Activated CD4-positive, alpha-beta T cell treated with anti-CD3 and anti-CD28 coated beads, Interleukin-2, amount 50 U/mL, for 24 hours (primary cell): ENCODE results near the gene LDLRAD4.
A peak's percentile ranks its signal among the peaks of the same experiment; 100 is the strongest.

Experiments
- DNase-seq, 2 donors: peaks; one replicate each; pipeline ENCODE4 v3.0.0-alpha.2; 2020; ENCODE audit warnings: low read depth in 1 of 2, low spot score in 1 of 2

Gene LDLRAD4

DNA sequence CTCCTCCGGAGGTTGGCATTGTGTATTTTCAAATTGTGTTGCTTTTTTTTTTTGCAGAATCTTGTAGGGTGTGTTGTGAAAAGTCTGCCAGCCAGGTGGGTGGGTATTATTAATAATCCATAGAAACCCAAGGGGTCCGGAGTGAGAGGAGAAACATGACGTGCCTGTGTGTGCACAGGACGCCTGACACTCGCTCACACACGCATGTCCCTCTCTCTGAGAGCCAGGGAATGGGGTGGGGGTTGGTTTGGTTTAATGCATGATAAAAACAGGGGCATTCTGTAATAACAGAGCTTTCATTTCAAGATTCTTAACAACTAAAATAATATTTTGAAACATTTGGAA is 283.0 kb downstream of the LDLRAD4 start:
- DNase-seq, result no peak

DNA sequence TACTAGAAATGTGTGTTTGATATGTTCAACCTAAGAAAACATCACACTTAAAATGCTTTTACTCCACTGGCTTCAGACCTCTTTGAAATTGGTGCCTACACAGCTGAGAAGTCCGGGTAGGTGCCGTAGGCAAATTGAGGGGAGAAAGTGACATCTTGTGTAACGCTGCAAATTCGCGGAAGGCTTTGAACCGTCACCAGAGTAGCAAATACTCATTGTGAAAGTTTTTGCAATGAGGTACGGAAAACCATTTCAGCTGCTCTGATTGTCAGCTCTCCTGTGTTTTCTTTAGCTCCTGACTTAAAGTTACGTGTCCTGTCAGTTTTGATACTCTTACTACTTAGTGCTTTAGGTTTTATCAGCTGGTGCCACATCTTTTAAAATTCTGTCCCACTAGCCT is 283.3 kb downstream of the LDLRAD4 start:
- peak in 1 of 2 donors; percentile 49 for DNase-seq

- no peak for DNase-seq
Observed at GRCh38 chr18:13502585-13502984, 284.0 kb downstream of the LDLRAD4 start.

DNA sequence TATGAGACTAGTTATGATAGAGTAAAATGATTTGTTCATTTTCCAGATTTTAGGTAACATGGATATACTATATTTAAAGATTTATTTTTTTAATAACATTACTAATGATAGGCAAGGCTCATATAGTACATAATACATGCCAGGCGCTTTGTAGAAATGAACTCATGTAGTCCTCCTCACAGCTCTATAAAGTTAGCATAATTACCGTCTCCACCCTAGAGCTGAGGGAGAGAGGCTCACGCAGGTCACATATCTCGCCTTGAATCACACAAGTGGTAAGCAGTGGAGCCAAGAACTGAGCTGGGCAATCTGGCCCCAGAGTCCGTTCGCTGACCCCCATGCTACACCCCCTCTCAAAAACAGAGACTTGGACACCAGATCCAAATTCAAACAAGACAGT is 285.3 kb downstream of the LDLRAD4 start:
- no peak for DNase-seq

GRCh38 chr18:13505780-13506345 is 287.3 kb downstream of the LDLRAD4 start:
- DNase-seq, result no peak

GRCh38 chr18:13510594-13510993 is 292.0 kb downstream of the LDLRAD4 start:
- no peak for DNase-seq

GRCh38 chr18:13511961-13512577 is 293.5 kb downstream of the LDLRAD4 start:
- DNase-seq, result no peak

- DNase-seq, result no peak
Observed at GRCh38 chr18:13513021-13513420, 294.5 kb downstream of the LDLRAD4 start.

DNA sequence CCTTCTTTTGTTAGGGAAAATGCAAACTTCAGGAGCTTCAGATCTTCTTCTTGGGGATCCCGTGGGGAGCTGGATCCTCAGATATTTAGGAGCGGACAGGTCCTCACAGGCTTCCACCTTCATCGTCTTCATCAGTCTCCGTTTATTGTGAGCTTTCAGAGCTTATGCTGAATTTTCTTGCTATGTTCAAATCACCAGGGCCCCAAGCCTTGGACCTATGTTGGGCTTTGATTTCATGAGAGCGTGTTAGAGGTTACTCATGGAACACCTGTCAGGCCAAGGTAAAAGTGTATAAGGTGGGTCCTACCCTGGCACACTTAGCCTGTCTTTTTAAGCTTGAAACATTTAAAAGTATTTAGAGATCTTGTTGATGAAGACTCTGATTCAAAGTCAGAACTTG is 294.9 kb downstream of the LDLRAD4 start:
- DNase-seq, result no peak

DNA sequence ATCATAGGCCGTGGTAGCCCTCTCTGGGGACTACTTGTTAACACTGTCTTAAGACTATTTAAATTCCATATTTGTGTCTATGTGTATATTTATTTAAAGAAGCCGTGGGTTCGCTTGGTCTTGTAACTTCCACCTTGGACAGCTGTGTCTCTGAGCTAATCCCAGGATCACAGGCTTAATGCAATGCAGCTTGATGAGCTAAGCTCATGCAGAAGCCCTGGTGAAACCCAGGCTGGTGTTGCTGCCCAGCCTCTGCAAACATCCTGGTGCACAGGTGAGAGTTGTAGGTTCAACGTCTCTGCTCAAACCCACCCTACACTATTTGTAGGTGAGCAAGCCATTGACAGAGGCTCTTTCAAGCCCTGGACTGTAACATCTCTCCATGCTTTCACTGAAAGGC is 296.0 kb downstream of the LDLRAD4 start:
- DNase-seq, result no peak

DNA sequence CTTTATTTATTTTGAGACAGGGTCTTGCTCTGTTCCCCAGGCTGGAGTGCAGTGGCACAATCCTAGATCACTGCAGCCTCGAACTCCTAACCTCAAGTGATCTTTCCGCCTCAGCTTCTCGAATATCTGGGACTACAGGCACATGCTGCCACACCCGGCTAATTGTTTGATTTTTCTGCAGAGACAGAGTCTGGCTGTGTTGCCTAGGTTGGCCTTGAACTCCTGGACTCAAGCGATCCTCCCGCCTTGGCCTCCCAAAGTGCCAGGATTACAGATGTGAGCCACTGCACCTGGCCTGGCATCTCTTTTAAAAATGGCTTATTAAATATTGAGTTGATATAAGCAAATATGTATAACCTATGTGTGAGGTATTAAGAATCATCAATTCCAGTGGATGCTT is 298.3 kb downstream of the LDLRAD4 start:
- no peak for DNase-seq

GRCh38 chr18:13517369-13517768 is 298.8 kb downstream of the LDLRAD4 start:
- no peak for DNase-seq

DNA sequence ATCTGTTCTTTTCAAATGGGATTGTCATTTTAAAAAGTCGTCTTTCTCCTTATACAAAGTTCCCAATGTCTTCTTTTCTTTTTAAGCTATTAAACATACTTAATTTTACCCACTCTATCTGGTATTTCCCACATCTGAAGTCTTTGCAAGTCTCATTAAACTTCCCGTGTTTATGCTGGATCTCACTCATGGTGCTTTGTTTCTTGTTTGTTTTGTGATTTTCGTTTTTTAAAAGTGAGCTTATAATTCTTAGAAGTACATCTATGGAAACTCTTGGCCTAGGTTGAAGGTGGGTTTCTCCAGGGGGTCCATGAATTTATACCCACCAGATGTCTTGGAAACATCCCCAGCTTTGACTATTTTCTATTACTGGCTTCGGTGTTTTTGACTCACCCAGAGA is 299.8 kb downstream of the LDLRAD4 start:
- DNase-seq, result no peak

GRCh38 chr18:13520306-13520705 is 301.7 kb downstream of the LDLRAD4 start:
- no peak for DNase-seq

DNA sequence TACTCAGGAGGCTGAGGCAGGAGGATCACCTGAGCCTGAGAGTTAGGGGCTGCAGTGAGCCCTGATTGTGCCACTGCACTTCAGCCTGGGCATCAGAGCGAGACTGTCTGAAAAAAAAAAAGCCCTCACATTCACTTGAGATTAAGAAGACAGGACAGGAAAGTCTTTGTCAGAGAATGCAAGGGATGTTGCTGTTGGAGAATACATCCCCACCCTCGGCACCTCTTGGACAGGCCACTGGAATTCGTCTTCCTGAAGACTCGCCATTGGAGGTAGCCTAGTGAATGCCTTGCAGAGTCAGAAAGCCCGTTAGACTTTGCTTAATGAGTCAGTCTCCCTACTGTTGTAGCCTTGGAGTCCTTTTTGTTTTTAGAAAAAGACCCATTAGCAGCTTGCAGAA is 302.2 kb downstream of the LDLRAD4 start:
- DNase-seq, result no peak

GRCh38 chr18:13521418-13521817 is 302.9 kb downstream of the LDLRAD4 start:
- no peak for DNase-seq

GRCh38 chr18:13522256-13522655 is 303.7 kb downstream of the LDLRAD4 start:
- DNase-seq, result no peak

DNA sequence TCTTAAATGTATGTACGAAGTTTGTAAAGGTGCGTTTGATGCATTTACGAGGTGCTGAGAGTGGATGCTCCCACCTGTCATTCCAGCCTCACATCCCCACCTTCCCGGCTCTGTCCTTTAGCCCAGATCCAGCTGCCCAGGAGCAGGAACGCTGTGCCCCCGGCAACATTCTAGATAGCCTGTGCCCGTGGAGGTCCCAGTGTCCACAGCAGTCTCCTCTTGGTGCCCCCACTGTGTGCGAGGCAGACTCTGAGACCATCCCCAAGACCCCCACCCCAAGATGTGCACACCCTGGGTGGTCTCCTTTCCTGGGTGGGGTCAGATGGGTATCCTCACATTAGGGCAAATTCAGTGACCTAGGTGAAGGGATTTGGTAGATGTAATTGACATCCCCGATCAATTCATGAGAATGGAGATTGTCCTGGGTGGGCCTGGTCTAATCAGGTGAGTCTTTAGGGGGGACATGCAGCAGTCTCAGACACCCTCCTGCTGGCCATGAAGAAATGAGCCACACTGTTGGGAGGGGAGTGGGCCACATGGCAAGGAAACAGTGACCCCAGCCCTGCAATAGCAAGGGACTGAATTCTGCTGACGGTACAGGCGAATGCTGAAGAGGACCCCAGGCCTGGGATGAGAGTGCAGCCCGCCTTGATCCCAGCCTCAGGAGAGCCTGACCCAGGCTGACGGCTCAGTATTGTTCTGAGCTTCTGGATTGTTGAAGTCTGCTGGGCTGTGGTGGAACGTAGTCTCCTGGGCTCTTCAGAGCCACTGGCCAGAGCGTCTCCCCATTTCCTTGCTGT is 304.5 kb downstream of the LDLRAD4 start:
- DNase-seq, result no peak

DNA sequence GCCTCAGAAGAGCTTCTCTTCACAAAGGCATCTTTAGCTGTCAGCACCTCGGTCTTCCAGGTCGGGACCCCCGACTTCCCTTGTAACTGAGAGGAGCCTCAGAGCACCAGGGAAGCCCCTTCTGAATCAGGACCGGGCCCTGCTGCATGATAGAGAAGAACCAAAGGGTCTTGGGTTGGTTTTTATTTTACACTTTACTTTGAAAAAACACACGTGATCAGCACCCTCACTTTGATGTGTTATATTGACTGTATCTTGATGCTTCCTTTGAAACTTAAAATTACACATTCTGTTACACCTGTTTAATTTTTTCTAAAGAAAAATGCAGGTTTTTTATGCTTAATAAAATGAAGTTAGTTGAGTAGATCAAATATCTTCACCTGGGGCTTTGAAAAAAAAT is 305.5 kb downstream of the LDLRAD4 start:
- no peak for DNase-seq

DNA sequence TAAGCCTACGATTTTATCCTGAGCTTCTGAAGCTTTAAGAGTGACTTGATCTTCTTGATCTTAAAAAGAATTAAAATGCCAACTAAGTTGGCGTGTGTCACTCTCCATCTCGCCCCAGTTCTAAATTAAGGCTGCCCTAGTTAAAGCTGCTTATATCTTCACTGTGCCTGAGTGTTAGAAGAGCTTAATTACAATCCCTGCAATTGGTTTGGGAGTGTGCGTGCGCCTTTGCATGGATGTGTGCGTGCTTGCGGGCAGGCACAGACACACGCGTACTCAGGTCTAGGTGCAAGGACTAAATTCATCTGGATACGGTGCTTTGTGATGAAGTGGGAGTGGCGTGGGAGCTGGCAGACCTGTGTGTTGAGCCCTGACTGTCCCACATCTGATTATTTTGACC is 306.3 kb downstream of the LDLRAD4 start:
- DNase-seq, result no peak

GRCh38 chr18:13525381-13526029 is 306.9 kb downstream of the LDLRAD4 start:
- DNase-seq, result no peak

- no peak for DNase-seq
Observed at GRCh38 chr18:13526519-13526918, 308.0 kb downstream of the LDLRAD4 start.
